Stimulated activated naive CD4-positive, alpha-beta T cell (primary cell): ENCODE data around the gene BCAR1.
"Not testable (repeated sequence)": the region's sequence is repeated elsewhere in the genome, so short reads cannot be mapped to it uniquely, and the experiment has no call there.

ENCODE experiments used
- DNase-seq, 6 experiments: peaks; one replicate each; lab custom pipeline; 2025; lab: John Stamatoyannopoulos, UW

BCAR1 gene

GRCh38 chr16:75254359-75254837 lies 3.0 kb upstream of the BCAR1 start:
- DNase-seq = no peak

- DNase-seq = no peak
These were observed 1.8 kb upstream of the BCAR1 start for GRCh38 chr16:75252946-75253911.

GRCh38 chr16:75252049-75252864 lies 833 bp upstream of the BCAR1 start:
- no peak for DNase-seq

- DNase-seq = no peak
These were observed 580 bp downstream of the BCAR1 start for GRCh38 chr16:75250809-75251279.

GRCh38 chr16:75250089-75250808 lies 1.2 kb downstream of the BCAR1 start:
- DNase-seq = peak in 1 of 6 experiments; percentile 24

GRCh38 chr16:75249441-75249840 lies 2.0 kb downstream of the BCAR1 start:
- no peak for DNase-seq

- DNase-seq = no peak
These were observed 2.7 kb downstream of the BCAR1 start for GRCh38 chr16:75248536-75249380.

- no peak for DNase-seq
These were observed 3.3 kb downstream of the BCAR1 start for GRCh38 chr16:75248142-75248535.

GRCh38 chr16:75247249-75247648 lies 4.2 kb downstream of the BCAR1 start:
- no peak for DNase-seq

- no peak for DNase-seq
These were observed 4.8 kb downstream of the BCAR1 start for GRCh38 chr16:75246504-75247205.

- no peak for DNase-seq
These were observed 6.3 kb downstream of the BCAR1 start for GRCh38 chr16:75244844-75245758.

GRCh38 chr16:75244225-75244809 lies 7.1 kb downstream of the BCAR1 start:
- no peak for DNase-seq

GRCh38 chr16:75243667-75244224 lies 7.7 kb downstream of the BCAR1 start:
- DNase-seq = no peak

GRCh38 chr16:75242436-75243078 lies 8.9 kb downstream of the BCAR1 start:
- DNase-seq = not testable (repeated sequence)

- no peak for DNase-seq
These were observed 9.5 kb downstream of the BCAR1 start for GRCh38 chr16:75241955-75242354.

- no peak for DNase-seq
These were observed 10.0 kb downstream of the BCAR1 start for GRCh38 chr16:75241412-75241811.

- not testable (repeated sequence) for DNase-seq
These were observed 10.8 kb downstream of the BCAR1 start for GRCh38 chr16:75240633-75241032.

- no peak for DNase-seq
These were observed 11.8 kb downstream of the BCAR1 start for GRCh38 chr16:75239542-75240122.
